BE2C (cell line): ENCODE results near the gene NBL1.

Experiments
- DNase-seq: peaks from one replicate; pipeline ENCODE4 v3.0.0-alpha.2; 2020
- H3K27me3 ChIP-seq: fragments of 250-450 bp; sonication (Bioruptor Pico); 2 replicates; pipeline ENCODE4 v1.5.1; 2020; ENCODE audit warnings: mild to moderate bottlenecking
- H3K36me3 ChIP-seq: fragments of 250-450 bp; sonication (Bioruptor Pico); 2 replicates; pipeline ENCODE4 v1.5.1; 2020; ENCODE audit warnings: mild to moderate bottlenecking
- H3K4me1 ChIP-seq: fragments of 250-450 bp; sonication (Bioruptor Pico); 2 replicates; pipeline ENCODE4 v1.5.1; 2020
- H3K4me3 ChIP-seq: 2 replicates; pipeline ENCODE4 v1.5.1; 2011; ENCODE audit warnings: low read depth, low read length
- H3K9me3 ChIP-seq: fragments of 250-450 bp; sonication (Bioruptor Pico); 2 replicates; pipeline ENCODE4 v1.5.1; 2020
- CTCF ChIP-seq: IDR thresholded peaks from 2 replicates; pipeline ENCODE4 v1.5.1; 2012; ENCODE audit warnings: mild to moderate bottlenecking, low read depth, low read length

NBL1 gene

GRCh38 chr1:19648239-19648638 lies 4.1 kb downstream of the NBL1 start:
- H3K27me3 ChIP-seq: 0 out of 2 replicates have a peak, but pooled peaks cover 3% of the 10 kb centered on the region
- H3K36me3 ChIP-seq: no peaks in the 10 kb centered on the region
- no peak for TF ChIP-seq CTCF
- no peaks in the 10 kb centered on the region for H3K9me3 ChIP-seq
- DNase-seq: no peak
- no peaks in the 10 kb centered on the region for H3K4me1 ChIP-seq
- no peak overlapping the region for H3K4me3 ChIP-seq

- no peaks in the 10 kb centered on the region for H3K9me3 ChIP-seq
- no peaks in the 10 kb centered on the region for H3K4me1 ChIP-seq
- no peak for DNase-seq
- H3K27me3 ChIP-seq: 0 out of 2 replicates have a peak, but pooled peaks cover 1% of the 10 kb centered on the region
- TF ChIP-seq CTCF: peak; percentile 13; the same call in 1 of the 2 replicates
- no peak overlapping the region for H3K4me3 ChIP-seq
- H3K36me3 ChIP-seq: no peaks in the 10 kb centered on the region
Observed at GRCh38 chr1:19648689-19649088, 4.6 kb downstream of the NBL1 start.

- Histone ChIP-seq H3K4me3 (no peak overlapping the region), H3K4me1 (no peaks in the 10 kb centered on the region), H3K36me3 (no peaks in the 10 kb centered on the region), H3K9me3 (no peaks in the 10 kb centered on the region), H3K27me3 (no peaks in the 10 kb centered on the region)
- DNase-seq: no peak
- TF ChIP-seq CTCF: no peak
Observed at GRCh38 chr1:19650416-19651140, 6.5 kb downstream of the NBL1 start.

- H3K27me3 ChIP-seq: no peaks in the 10 kb centered on the region
- H3K9me3 ChIP-seq: no peaks in the 10 kb centered on the region
- no peak overlapping the region for H3K4me3 ChIP-seq
- peak; percentile 74 for TF ChIP-seq CTCF
- peak; percentile 69 for DNase-seq
- no peaks in the 10 kb centered on the region for H3K36me3 ChIP-seq
- no peaks in the 10 kb centered on the region for H3K4me1 ChIP-seq
Observed at GRCh38 chr1:19651141-19651737, 7.1 kb downstream of the NBL1 start.

GRCh38 chr1:19654386-19654785 lies 10.3 kb downstream of the NBL1 start:
- Histone ChIP-seq H3K9me3 (no peaks in the 10 kb centered on the region), H3K36me3 (no peaks in the 10 kb centered on the region), H3K4me3 (no peak overlapping the region), H3K4me1 (no peaks in the 10 kb centered on the region), H3K27me3 (no peaks in the 10 kb centered on the region)
- no peak for TF ChIP-seq CTCF
- no peak for DNase-seq

GRCh38 chr1:19654886-19655717 lies 11.0 kb downstream of the NBL1 start:
- Histone ChIP-seq H3K4me1 (no peaks in the 10 kb centered on the region), H3K4me3 (no peak overlapping the region), H3K27me3 (no peaks in the 10 kb centered on the region), H3K9me3 (no peaks in the 10 kb centered on the region), H3K36me3 (no peaks in the 10 kb centered on the region)
- DNase-seq: no peak
- no peak for TF ChIP-seq CTCF
